ENCODE results near the gene VPS33A.
"Not testable (repeated sequence)": the region's sequence is repeated elsewhere in the genome, so short reads cannot be mapped to it uniquely, and the experiment has no call there.

The VPS33A gene

DNA sequence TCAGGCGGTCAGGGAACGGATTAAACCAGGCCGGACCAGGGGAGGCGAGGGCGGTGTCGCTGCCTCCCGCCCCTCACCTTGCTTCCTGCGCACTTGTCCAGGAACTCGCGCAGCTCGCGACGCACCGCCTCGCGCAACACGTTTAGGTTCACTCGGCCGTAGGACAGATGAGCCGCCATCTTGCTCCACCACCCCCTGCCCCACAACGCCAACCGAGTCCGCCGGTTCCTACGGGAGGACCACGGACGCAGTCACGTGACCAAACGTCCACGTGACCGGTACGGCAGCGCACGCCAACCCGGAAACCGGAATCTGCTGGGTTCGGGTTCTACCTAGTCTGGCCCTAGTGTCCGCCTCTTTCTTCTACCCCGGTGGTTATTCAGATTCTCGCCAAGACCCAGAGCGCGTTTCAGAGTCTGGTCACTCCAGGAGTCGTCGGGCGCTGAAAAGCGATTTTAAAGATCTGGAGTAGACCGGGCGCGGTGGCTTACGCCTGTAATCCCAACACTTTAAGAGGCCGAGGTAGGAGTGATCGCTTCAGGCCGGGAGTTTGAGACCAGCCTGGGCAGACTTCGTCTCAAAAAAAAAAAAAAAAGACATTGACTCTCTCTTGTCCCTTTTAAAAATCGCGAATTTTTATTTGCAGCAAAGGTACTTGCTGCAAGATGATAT lies at the start of gene VPS33A:
TSS of gene VPS33A (minus strand) at position 265 of the 672 bp plus-strand sequence. CDS start at position 179, 86 bp downstream.
- peak; percentile 82 to 85 for DNase-seq (ENCODE audit: low read depth in 2 of 2)

- DNase-seq (ENCODE audit: low read depth in 2 of 2) = no peak
Measured at GRCh38 chr12:122312926-122313325, 46.6 kb upstream of the VPS33A start.

DNA sequence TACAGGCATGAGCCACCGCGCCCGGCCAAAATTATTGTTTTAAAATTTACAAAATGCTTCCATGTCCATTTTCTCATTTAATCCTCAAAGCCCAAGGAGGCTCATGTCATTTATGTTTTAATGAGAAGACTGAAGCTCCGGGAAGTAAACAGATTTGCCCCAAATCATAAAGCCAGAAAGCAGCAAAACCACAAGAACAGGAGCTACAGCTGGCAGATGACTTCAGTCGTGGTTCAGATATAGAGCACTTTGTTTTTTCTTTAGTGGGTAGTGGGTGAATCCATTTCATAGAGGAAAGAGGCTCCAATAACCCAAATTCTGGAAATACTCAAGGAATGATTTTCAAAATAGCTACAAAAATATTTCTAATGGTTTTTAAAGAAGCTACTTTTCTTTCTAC lies 45.4 kb upstream of the VPS33A start:
- DNase-seq (ENCODE audit: low read depth in 2 of 2) = no peak

DNA sequence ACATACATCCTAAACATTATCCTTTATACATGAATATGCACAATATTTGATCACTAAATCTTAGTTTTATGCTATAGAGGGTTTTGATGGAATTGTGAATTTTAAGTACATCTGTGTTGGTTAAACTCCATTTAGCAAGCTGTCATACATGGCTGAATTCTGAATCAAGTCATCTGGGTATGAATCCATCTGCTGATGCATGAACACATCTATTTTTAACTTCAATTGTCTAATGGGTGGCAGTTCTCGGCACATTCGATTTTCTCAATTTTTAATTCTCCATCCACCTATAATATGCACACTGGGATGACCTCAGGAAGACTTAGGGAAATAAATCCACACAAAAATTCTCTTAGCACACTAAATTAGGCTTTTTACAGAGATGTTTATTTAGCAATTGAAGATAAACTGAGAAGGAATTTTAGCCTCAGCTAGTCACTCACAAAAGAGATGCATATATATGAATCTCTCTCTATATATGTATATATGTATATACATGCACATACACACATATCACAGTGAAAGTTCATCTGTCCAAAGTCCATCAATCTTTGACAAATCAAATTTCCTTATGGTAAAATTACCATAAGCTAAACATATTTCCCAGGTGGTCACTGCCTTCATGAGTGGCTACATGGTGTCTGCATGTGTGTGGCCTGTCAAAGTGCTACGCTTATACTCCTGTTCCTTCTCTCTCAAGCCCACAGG lies 44.5 kb upstream of the VPS33A start:
- no peak for DNase-seq (ENCODE audit: low read depth in 2 of 2)

DNA sequence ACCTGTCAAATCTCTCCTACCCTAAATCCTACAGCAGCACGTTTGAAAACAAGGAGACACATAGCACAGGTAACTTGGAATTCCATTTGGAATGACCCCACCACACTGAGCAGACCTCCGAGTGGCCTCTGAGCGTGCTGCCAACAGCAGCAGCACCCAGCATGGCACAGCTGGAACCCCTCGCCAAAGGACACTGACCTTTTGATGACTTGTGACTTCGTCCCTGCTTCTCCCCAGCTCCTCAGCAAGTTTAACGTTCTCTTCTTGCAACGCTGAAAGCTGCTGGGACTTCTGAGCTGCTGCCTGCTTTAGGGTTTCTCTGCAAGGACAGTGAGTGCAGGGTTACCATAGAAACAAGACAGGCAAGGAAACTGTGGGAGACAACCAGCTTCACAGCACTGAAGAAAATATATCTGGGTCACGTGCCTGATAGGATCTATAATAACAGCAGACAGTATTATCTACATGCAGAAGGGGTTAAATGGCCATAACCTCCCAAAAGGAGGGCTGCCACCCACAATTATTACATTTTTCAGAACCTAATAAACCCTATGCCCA lies 43.3 kb upstream of the VPS33A start:
- DNase-seq (ENCODE audit: low read depth in 2 of 2) = no peak

DNA sequence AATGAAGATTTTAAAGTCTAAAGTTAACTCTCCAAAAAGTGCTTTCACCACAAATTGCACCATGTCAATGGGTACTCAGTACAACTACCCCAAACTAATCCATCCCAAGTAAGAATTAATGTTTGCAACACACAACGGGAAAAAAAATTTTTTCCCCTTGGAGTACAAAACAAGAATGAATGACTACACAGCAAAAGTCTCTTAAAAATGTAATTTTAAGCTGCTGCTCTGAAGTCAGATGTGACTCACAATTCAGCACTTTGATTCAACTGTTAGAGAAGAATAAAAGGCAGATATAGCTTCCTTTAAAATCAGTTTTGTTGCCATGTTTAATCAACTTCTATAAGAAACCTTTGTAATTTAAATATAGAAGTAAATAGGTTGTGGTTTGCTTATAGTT lies 42.5 kb upstream of the VPS33A start:
- DNase-seq (ENCODE audit: low read depth in 2 of 2) = no peak

- no peak for DNase-seq (ENCODE audit: low read depth in 2 of 2)
Measured at GRCh38 chr12:122306407-122306806, 40.1 kb upstream of the VPS33A start.

- no peak for DNase-seq (ENCODE audit: low read depth in 2 of 2)
Measured at GRCh38 chr12:122304924-122305323, 38.6 kb upstream of the VPS33A start.

DNA sequence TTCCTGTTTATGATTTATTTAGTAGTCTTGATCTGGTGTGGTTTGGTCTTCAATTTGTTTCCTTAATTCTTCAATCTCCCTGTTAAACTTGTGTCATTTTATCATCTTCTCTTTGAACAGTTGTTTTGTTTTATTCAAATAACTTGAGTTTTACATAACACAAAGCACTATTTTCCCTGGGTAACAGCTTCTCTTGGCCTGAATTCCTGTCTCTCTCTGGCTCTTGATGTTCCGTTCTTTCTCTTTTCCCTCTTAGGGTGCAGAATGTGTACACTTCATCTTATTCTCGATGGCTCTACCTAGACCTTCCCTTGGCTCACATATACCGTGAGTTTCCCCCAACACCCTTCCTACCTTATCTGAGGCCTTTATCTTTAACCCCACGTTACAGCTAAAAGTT lies 36.8 kb upstream of the VPS33A start:
- DNase-seq (ENCODE audit: low read depth in 2 of 2) = no peak

GRCh38 chr12:122298071-122298748 lies 31.9 kb upstream of the VPS33A start:
- DNase-seq (ENCODE audit: low read depth in 2 of 2) = no peak

- DNase-seq (ENCODE audit: low read depth in 2 of 2) = no peak
Measured at GRCh38 chr12:122297494-122297893, 31.2 kb upstream of the VPS33A start.

DNA sequence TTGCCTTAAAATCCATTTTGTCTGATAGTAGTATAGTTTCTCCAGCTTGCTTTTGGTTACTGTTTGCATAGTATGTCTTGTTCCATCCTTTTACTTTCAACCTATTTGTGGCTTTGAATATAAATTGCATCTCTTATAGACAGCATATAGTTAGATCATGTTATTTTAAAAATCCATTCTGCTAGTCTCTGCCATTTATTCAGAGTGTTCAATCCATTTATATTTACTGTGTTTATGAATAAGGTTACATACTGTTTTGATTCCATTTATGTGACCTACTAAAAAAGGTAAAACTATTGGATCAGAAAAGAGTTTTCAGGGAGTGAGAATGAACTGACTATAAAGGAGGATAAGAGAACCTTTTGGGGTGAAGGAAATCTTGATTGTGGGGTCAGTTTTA lies 29.6 kb upstream of the VPS33A start:
- no peak for DNase-seq (ENCODE audit: low read depth in 2 of 2)

DNA sequence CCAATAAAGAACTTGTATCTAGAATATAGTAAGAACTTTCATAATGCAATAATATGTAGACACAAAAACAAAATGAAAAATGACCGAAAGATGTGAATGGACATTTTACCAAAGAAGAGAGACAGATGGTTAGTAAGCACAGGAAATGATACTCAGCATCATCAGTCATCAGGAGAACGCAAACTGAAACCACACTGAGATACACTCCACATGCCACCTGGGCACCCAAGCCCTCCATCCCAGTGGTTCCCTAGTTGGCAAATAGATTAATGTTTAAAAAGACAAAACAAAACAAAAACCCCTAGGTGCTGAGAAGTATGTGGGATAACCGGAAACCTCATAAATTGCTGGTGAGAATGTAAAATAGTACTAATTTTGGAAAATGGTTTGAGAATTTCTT lies 26.8 kb upstream of the VPS33A start:
- DNase-seq (ENCODE audit: low read depth in 2 of 2) = no peak

- DNase-seq (ENCODE audit: low read depth in 2 of 2) = no peak
Measured at GRCh38 chr12:122291431-122291830, 25.1 kb upstream of the VPS33A start.

GRCh38 chr12:122283680-122284079 lies 17.4 kb upstream of the VPS33A start:
- no peak for DNase-seq (ENCODE audit: low read depth in 2 of 2)

DNA sequence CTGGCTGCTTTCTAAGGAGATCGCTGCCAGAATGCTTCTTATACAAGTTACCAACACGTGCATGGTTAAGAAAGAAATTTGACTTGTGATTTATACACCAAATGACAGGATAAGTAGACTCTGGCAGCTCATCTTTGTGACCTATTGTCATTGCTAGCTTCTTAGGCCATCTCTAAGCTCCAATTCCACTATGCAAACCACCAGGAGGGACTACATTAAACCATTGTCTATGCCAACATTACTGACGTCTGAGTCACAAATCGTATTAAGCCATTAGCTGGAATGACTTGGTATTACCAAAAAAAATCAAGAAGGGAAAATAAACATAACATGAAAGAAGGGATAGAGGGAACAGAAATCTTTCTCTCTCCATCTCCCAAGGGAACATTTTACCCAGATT lies 15.8 kb upstream of the VPS33A start:
- no peak for DNase-seq (ENCODE audit: low read depth in 2 of 2)

DNA sequence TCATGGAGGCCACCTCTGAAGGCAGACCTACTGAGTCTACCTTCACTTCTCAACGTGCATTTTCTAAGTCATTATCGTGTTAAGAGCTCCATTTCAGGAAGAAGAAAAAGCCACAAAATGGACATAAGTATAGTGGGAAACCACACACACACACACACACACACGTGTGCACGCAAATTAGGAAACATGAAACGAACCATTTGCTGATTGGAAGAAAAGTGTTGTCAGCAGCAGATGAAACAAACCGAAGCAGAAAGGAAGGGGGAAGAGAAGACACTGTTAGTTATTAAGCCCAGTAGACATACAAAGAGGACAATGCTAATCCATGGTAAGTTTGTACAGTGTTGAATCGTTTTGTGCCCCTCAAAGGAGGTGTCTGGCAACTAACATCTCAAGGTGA lies 9.9 kb upstream of the VPS33A start:
- DNase-seq (ENCODE audit: low read depth in 2 of 2) = no peak

DNA sequence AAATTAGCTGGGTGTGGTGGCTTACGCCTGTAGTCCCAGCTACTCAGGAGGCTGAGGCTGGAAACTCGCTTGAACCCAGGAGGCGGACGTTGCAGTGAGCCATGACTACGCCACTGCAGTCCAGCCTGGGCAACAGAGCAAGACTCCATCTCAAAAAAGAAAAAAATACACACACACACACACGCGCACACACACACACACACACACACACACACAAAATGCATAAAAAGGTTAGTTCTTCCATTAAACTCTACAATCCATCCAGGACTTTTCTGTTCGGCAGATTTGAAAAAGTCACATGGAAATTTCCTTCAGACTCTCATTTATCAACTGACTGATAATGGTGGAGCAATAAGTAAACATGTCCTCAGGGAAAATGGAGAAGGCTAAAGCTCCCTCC lies 9.2 kb upstream of the VPS33A start:
- no peak for DNase-seq (ENCODE audit: low read depth in 2 of 2)

- DNase-seq (ENCODE audit: low read depth in 2 of 2) = peak in 1 of 2 donors; percentile 15
Measured at GRCh38 chr12:122265886-122266229, 436 bp downstream of the VPS33A start.

GRCh38 chr12:122265476-122265875 lies 818 bp downstream of the VPS33A start:
- no peak for DNase-seq (ENCODE audit: low read depth in 2 of 2)

GRCh38 chr12:122260735-122261134 lies 5.6 kb downstream of the VPS33A start:
- not testable (repeated sequence) for DNase-seq (ENCODE audit: low read depth in 2 of 2)

GRCh38 chr12:122258939-122259338 lies 7.4 kb downstream of the VPS33A start:
- not testable (repeated sequence) for DNase-seq (ENCODE audit: low read depth in 2 of 2)

GRCh38 chr12:122258462-122258861 lies 7.8 kb downstream of the VPS33A start:
- DNase-seq (ENCODE audit: low read depth in 2 of 2) = not testable (repeated sequence)
